ENCODE data around the gene ZKSCAN7.

GRCh38 chr3:44509393-44509921, 45.5 kb upstream of the ZKSCAN7 start:
- TF ChIP-seq CTCF (IDR thresholded peaks at IDR 0.05; ENCODE audit: low read length), result no peak
- TF ChIP-seq EZH2 (IDR thresholded peaks at IDR 0.05; ENCODE audit: borderline replicate concordance, low read length), result no peak

All from OCI-LY1 (cell line).